ENCODE results near the gene FARP2.

DNA sequence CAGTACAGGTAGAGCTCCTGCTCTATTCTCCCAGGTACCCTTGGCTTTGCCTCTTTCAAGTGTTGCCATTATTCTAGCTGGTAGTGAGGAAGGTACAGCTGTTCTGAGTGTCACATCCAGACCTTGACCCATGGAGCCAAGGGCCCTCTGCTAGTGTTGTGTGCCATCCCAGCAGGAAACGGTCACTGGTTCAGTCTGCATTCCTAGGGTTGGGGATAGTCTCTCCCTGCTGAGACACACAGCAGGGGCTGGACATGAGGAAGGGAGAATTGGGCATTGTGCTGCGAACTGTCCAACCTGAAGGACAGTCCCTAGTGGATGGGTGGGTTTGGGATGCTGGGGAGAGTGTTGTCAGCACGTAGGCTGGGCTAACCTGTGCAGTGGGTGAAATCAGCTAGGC is 59.1 kb downstream of the FARP2 start:
- TF ChIP-seq SP1 (IDR thresholded peaks at IDR 0.05) (no peak), YY1 (IDR thresholded peaks at IDR 0.05) (no peak), FOXA1 (IDR thresholded peaks at IDR 0.05) (no peak), JUND (IDR thresholded peaks at IDR 0.05) (no peak), MAX (IDR thresholded peaks at IDR 0.05) (no peak), RAD21 (IDR thresholded peaks at IDR 0.05) (no peak), EGR1 (IDR thresholded peaks at IDR 0.05; ENCODE audit: low read depth in 2 of 2) (no peak), GABPA (IDR thresholded peaks at IDR 0.05 in 1 of 2, conservative IDR thresholded peaks at IDR 0.05 in 1 of 2) (no peak)
- TF ChIP-seq, protein P1, sequence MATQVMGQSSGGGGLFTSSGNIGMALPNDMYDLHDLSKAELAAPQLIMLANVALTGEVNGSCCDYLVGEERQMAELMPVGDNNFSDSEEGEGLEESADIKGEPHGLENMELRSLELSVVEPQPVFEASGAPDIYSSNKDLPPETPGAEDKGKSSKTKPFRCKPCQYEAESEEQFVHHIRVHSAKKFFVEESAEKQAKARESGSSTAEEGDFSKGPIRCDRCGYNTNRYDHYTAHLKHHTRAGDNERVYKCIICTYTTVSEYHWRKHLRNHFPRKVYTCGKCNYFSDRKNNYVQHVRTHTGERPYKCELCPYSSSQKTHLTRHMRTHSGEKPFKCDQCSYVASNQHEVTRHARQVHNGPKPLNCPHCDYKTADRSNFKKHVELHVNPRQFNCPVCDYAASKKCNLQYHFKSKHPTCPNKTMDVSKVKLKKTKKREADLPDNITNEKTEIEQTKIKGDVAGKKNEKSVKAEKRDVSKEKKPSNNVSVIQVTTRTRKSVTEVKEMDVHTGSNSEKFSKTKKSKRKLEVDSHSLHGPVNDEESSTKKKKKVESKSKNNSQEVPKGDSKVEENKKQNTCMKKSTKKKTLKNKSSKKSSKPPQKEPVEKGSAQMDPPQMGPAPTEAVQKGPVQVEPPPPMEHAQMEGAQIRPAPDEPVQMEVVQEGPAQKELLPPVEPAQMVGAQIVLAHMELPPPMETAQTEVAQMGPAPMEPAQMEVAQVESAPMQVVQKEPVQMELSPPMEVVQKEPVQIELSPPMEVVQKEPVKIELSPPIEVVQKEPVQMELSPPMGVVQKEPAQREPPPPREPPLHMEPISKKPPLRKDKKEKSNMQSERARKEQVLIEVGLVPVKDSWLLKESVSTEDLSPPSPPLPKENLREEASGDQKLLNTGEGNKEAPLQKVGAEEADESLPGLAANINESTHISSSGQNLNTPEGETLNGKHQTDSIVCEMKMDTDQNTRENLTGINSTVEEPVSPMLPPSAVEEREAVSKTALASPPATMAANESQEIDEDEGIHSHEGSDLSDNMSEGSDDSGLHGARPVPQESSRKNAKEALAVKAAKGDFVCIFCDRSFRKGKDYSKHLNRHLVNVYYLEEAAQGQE (IDR thresholded peaks at IDR 0.05): no peak
- TF ChIP-seq, protein P2, sequence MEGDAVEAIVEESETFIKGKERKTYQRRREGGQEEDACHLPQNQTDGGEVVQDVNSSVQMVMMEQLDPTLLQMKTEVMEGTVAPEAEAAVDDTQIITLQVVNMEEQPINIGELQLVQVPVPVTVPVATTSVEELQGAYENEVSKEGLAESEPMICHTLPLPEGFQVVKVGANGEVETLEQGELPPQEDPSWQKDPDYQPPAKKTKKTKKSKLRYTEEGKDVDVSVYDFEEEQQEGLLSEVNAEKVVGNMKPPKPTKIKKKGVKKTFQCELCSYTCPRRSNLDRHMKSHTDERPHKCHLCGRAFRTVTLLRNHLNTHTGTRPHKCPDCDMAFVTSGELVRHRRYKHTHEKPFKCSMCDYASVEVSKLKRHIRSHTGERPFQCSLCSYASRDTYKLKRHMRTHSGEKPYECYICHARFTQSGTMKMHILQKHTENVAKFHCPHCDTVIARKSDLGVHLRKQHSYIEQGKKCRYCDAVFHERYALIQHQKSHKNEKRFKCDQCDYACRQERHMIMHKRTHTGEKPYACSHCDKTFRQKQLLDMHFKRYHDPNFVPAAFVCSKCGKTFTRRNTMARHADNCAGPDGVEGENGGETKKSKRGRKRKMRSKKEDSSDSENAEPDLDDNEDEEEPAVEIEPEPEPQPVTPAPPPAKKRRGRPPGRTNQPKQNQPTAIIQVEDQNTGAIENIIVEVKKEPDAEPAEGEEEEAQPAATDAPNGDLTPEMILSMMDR (IDR thresholded peaks at IDR 0.05; ENCODE audit: low read depth, low read length, missing input control): no peak

Measured in liver (tissue), 3 donors.